ENCODE results near the gene MAP1S. TPM values are rescaled to one million over a fixed set of nuclear protein-coding genes. Genes with fewer than 3 reads are reported as not detected.

Gene MAP1S
- total and polyA plus RNA-seq, 2 donors (not counting 1 experiment from before 2014, with no cell fraction given), result 10.5 to 18.3 TPM

GRCh38 chr19:17722655-17723240 lies 3.5 kb downstream of the MAP1S start:
- Histone ChIP-seq H3K27me3 (ENCODE audit: control insufficient read depth, insufficient read depth, low read length) (no peaks in the 10 kb centered on the region), H4K20me1 (ENCODE audit: control insufficient read depth, extremely low read depth, insufficient read depth, low read length) (no peaks in the 10 kb centered on the region), H3K4me1 (ENCODE audit: control insufficient read depth, extremely low read depth, insufficient read depth, low read length) (peaks cover 4% of the 10 kb centered on the region), H3K9ac (ENCODE audit: insufficient read depth, low read length) (no peak overlapping the region), H3K4me3 (replicated peaks in 1 of 4; ENCODE audit: control extremely low read depth in 1 of 4, insufficient read depth in 1 of 4, low read depth in 3 of 4, low read length in 4 of 4) (no peak overlapping the region), H2AFZ (ENCODE audit: low read length) (no peak overlapping the region), H3K27ac (ENCODE audit: insufficient read depth, low read length) (no peak overlapping the region), H3K4me2 (ENCODE audit: extremely low read depth, insufficient read depth, low read length) (no peak overlapping the region), H3K36me3 (ENCODE audit: control insufficient read depth, insufficient read depth, low read length) (peaks cover 27% of the 10 kb centered on the region), H3K79me2 (ENCODE audit: control insufficient read depth, insufficient read depth, low read length) (peaks cover 20% of the 10 kb centered on the region), H3K9me3 (ENCODE audit: control insufficient read depth, insufficient read depth, low read depth, low read length) (no peaks in the 10 kb centered on the region)
- no peak for DNase-seq (ENCODE audit: low read depth in 2 of 2)
- TF ChIP-seq EZH2 (IDR thresholded peaks at IDR 0.05; ENCODE audit: low read length, missing control alignments), result no peak
- TF ChIP-seq CTCF (conservative IDR thresholded peaks at IDR 0.05 in 1 of 2, IDR thresholded peaks at IDR 0.05 in 1 of 2; ENCODE audit: low read depth in 1 of 2, low read length in 2 of 2), result no peak

- TF ChIP-seq CTCF (conservative IDR thresholded peaks at IDR 0.05 in 1 of 2, IDR thresholded peaks at IDR 0.05 in 1 of 2; ENCODE audit: low read depth in 1 of 2, low read length in 2 of 2) (no peak), EZH2 (IDR thresholded peaks at IDR 0.05; ENCODE audit: low read length, missing control alignments) (no peak)
- peaks cover 19% of the 10 kb centered on the region for H3K79me2 ChIP-seq (ENCODE audit: control insufficient read depth, insufficient read depth, low read length)
- H3K36me3 ChIP-seq (ENCODE audit: control insufficient read depth, insufficient read depth, low read length), result peaks cover 27% of the 10 kb centered on the region
- no peaks in the 10 kb centered on the region for H3K27me3 ChIP-seq (ENCODE audit: control insufficient read depth, insufficient read depth, low read length)
- no peaks in the 10 kb centered on the region for H4K20me1 ChIP-seq (ENCODE audit: control insufficient read depth, extremely low read depth, insufficient read depth, low read length)
- no peak overlapping the region for H3K4me3 ChIP-seq (replicated peaks in 1 of 4; ENCODE audit: control extremely low read depth in 1 of 4, insufficient read depth in 1 of 4, low read depth in 3 of 4, low read length in 4 of 4)
- DNase-seq (ENCODE audit: low read depth in 2 of 2), result no peak
- no peak overlapping the region for H3K27ac ChIP-seq (ENCODE audit: insufficient read depth, low read length)
- no peak overlapping the region for H2AFZ ChIP-seq (ENCODE audit: low read length)
- no peaks in the 10 kb centered on the region for H3K9me3 ChIP-seq (ENCODE audit: control insufficient read depth, insufficient read depth, low read depth, low read length)
- H3K4me1 ChIP-seq (ENCODE audit: control insufficient read depth, extremely low read depth, insufficient read depth, low read length), result peaks cover 4% of the 10 kb centered on the region
- H3K9ac ChIP-seq (ENCODE audit: insufficient read depth, low read length), result no peak overlapping the region
- no peak overlapping the region for H3K4me2 ChIP-seq (ENCODE audit: extremely low read depth, insufficient read depth, low read length)
Observed at GRCh38 chr19:17724655-17725054, 5.4 kb downstream of the MAP1S start.

GRCh38 chr19:17725422-17726078 lies 6.3 kb downstream of the MAP1S start:
- Histone ChIP-seq H3K9ac (ENCODE audit: insufficient read depth, low read length) (no peak overlapping the region), H3K79me2 (ENCODE audit: control insufficient read depth, insufficient read depth, low read length) (peaks cover 10% of the 10 kb centered on the region), H3K4me3 (replicated peaks in 1 of 4; ENCODE audit: control extremely low read depth in 1 of 4, insufficient read depth in 1 of 4, low read depth in 3 of 4, low read length in 4 of 4) (no peak overlapping the region), H3K4me2 (ENCODE audit: extremely low read depth, insufficient read depth, low read length) (no peak overlapping the region), H3K9me3 (ENCODE audit: control insufficient read depth, insufficient read depth, low read depth, low read length) (no peaks in the 10 kb centered on the region), H3K27me3 (ENCODE audit: control insufficient read depth, insufficient read depth, low read length) (no peaks in the 10 kb centered on the region), H3K27ac (ENCODE audit: insufficient read depth, low read length) (no peak overlapping the region), H4K20me1 (ENCODE audit: control insufficient read depth, extremely low read depth, insufficient read depth, low read length) (no peaks in the 10 kb centered on the region), H3K36me3 (ENCODE audit: control insufficient read depth, insufficient read depth, low read length) (peaks cover 29% of the 10 kb centered on the region), H2AFZ (ENCODE audit: low read length) (no peak overlapping the region), H3K4me1 (ENCODE audit: control insufficient read depth, extremely low read depth, insufficient read depth, low read length) (peaks cover 3% of the 10 kb centered on the region)
- no peak for TF ChIP-seq EZH2 (IDR thresholded peaks at IDR 0.05; ENCODE audit: low read length, missing control alignments)
- TF ChIP-seq CTCF (conservative IDR thresholded peaks at IDR 0.05 in 1 of 2, IDR thresholded peaks at IDR 0.05 in 1 of 2; ENCODE audit: low read depth in 1 of 2, low read length in 2 of 2), result peak in 1 of 2 donors; percentile 24
- DNase-seq (ENCODE audit: low read depth in 2 of 2), result no peak

All from fibroblast of lung (primary cell).